Kidney epithelial cell (primary cell): ENCODE measurements around the gene FBXW5. TPM values are rescaled to one million over a fixed set of nuclear protein-coding genes. Genes with fewer than 3 reads are reported as not detected.

Experiments used
- DNase-seq: peaks from one replicate; pipeline ENCODE4 v3.0.0-alpha.2; 2010; ENCODE audit warnings: low read depth
- H3K27me3 ChIP-seq: 2 replicates; pipeline ENCODE4 v1.6.0; 2011; ENCODE audit warnings: low read length; ENCODE audit not compliant: control insufficient read depth, insufficient read depth
- H3K36me3 ChIP-seq: 2 replicates; pipeline ENCODE4 v1.5.1; 2011; ENCODE audit warnings: low read length; ENCODE audit not compliant: control insufficient read depth, insufficient read depth
- H3K4me3 ChIP-seq: 2 replicates; pipeline ENCODE4 v1.5.1; 2011; ENCODE audit warnings: low read depth, mild to moderate bottlenecking, control low read depth, low read length
- total RNA-seq: library from RNA; depleted of rRNA; stranded (reverse); fragments of >200 nt; gene quantifications from 2 replicates; pipeline ENCODE4 v1.2.3, GENCODE V29; 2015
- TF ChIP-seq, protein P1 (sequence below): IDR thresholded peaks from 2 replicates; pipeline ENCODE4 v1.5.1; 2011; ENCODE audit warnings: mild to moderate bottlenecking, moderate library complexity, low read length, control low read depth, inconsistent platforms; ENCODE audit not compliant: insufficient read depth, poor library complexity, severe bottlenecking

FBXW5 gene
- total RNA-seq, 1 donor from 2014 or later = 174 TPM

DNA sequence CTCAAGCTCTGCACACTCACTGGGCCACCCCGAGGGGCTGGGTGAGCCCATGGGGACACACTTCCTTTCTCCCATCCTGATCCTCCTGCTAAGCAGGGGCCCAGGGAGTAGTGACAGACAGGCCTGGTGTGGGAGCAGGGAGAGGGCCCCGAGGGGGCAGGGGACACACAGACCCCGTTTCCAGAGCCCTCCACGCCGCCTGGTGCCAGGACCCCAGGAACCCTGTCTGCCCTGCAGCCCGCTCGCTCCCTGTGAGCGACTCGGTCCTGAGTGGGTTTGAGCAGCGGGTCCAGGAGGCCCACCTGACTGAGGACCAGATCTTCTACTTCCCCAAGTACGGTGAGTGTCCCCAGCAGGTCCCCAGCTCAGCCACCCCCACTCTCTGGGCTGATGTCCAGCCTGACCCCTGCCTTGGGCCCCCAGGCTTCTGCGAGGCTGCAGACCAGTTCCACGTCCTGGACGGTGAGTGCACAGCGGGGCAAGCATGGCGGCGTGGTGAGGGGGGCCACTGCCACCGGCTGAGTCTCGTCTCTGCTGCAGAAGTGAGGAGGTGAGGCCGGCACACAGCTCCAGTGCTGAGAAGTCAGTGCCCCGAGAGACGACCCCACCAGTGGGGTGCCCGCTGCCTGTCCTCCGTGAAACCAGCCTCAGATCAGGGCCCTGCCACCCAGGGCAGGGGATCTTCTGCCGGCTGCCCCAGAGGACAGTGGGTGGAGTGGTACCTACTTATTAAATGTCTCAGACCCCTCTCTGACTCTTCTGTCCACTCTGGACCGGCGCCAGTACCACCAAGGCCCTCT lies 1.9 kb upstream of the FBXW5 start:
- peaks cover 1% of the 10 kb centered on the region for H3K36me3 ChIP-seq
- no peak overlapping the region for H3K4me3 ChIP-seq
- H3K27me3 ChIP-seq = no peaks in the 10 kb centered on the region
- TF ChIP-seq, protein P1, sequence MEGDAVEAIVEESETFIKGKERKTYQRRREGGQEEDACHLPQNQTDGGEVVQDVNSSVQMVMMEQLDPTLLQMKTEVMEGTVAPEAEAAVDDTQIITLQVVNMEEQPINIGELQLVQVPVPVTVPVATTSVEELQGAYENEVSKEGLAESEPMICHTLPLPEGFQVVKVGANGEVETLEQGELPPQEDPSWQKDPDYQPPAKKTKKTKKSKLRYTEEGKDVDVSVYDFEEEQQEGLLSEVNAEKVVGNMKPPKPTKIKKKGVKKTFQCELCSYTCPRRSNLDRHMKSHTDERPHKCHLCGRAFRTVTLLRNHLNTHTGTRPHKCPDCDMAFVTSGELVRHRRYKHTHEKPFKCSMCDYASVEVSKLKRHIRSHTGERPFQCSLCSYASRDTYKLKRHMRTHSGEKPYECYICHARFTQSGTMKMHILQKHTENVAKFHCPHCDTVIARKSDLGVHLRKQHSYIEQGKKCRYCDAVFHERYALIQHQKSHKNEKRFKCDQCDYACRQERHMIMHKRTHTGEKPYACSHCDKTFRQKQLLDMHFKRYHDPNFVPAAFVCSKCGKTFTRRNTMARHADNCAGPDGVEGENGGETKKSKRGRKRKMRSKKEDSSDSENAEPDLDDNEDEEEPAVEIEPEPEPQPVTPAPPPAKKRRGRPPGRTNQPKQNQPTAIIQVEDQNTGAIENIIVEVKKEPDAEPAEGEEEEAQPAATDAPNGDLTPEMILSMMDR = no peak
- no peak for DNase-seq

DNA sequence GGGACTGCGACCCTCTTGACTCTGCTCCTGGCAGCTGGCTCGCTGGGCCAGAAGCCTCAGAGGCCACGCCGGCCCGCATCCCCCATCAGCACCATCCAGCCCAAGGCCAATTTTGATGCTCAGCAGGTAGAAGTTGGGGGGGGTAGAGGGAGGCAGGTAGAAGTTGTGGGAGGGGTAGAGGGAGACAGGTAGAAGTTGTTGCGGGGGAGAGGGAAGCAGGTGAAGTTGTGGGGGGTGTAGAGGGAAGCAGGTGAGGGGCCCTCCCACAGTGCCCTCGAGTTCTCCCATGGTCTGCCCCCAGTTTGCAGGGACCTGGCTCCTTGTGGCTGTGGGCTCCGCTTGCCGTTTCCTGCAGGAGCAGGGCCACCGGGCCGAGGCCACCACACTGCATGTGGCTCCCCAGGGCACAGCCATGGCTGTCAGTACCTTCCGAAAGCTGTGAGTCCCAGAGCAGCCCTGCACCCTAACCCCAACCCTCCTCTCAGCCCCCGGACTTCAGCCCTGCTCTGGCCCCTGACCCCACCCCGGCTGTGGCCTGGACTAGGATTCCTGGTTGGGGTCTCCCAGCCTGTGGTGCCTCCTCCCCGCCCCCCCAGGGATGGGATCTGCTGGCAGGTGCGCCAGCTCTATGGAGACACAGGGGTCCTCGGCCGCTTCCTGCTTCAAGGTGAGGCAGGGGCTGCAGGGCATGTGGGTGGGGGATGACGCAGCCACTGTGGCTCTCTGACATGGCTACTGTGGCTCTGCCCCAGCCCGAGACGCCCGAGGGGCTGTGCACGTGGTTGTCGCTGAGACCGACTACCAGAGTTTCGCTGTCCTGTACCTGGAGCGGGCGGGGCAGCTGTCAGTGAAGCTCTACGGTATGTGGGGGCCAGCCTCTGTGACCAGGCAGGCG lies 1.0 kb upstream of the FBXW5 start:
- no peak for DNase-seq
- TF ChIP-seq, protein P1 = no peak
- Histone ChIP-seq H3K4me3 (no peak overlapping the region), H3K27me3 (no peaks in the 10 kb centered on the region), H3K36me3 (peaks cover 1% of the 10 kb centered on the region)

DNA sequence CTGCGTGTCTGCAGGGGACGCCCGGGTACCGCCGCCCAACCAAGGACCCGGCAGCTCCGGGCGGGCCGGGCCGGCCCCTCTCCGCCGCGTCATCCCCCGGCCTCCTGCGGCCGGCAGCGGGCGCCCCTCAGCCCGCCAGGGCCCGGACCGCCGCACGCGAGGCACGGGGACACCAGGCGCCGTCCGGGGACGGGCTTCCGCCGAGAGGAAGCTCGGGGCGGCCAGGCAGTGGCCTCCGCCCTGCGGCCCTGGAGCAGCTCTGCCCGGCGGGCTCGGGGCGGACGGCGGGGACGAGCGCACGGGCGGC lies 373 bp downstream of the FBXW5 start:
- no peak for DNase-seq

DNA sequence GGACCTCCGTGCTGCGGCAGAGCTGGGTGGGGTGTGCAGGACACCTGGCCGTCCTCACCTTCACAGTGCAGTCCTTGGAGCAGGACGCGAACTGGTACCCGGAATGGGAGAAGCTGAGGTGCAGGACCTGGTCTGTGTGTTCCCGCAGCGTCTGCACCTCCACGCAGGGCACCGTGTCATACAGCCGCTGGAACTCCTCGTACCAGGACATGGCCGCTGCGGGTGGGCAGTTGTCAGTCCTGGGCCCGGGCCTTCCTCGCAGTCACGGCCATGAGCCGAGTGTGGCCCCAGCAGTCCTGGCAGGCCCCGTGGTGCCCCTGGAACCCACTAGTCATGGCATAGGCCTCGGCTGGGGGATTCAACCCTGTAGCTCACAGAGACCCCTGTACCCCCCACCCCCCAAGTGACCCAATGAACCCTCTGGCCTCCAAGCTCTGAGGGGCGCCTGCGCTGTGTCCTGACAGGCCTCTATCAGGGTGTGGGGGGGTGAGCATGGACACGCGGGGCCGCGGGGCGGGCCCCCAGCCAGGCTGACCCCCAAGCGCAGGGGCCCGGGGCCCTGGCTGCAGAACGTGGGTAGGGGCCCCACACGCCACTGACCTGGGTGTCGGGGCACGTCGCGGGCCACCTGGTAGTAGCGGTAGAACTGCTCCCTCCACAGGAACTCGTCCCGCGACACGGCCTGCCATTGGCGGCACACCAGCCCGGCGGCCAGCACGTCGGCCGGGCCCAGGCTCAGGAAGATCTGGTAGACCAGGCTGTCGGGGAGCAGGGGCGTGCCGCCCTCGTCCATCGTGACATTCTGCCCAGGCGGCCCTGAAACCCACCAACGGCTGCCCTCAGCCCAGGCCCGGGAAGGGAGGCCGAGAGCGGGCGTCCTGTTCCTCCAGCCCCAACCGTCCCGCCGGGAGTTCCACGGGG lies 987 bp downstream of the FBXW5 start:
- Histone ChIP-seq H3K27me3 (no peaks in the 10 kb centered on the region), H3K36me3 (peaks cover 1% of the 10 kb centered on the region), H3K4me3 (peak overlapping the region; percentile 92)
- TF ChIP-seq, protein P1 = no peak
- no peak for DNase-seq

More for the DNA sequence above, 373 bp downstream of the FBXW5 start:
- H3K36me3 ChIP-seq = peaks cover 1% of the 10 kb centered on the region
- TF ChIP-seq, protein P1 = no peak
- H3K4me3 ChIP-seq = peak overlapping the region; percentile 92
- no peaks in the 10 kb centered on the region for H3K27me3 ChIP-seq

DNA sequence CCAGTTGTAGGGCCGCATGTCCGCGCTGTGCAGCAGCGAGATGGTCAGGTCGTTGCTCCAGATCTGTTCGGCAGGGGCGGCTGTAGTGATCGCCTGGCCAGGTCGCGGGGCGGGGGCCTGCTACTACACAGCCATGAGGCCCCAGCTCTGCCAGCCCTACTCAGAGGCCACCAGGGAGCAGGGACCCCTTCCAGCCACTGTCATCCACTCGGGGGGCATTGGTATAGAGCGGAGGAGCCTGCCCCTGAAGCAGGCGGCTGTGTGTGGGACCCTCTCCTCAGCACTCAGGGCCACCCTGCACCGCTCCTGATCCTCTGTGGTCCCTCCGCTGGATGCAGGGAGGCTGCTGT lies 1.7 kb downstream of the FBXW5 start:
- TF ChIP-seq, protein P1 = no peak
- Histone ChIP-seq H3K36me3 (peaks cover 1% of the 10 kb centered on the region), H3K4me3 (peak overlapping the region; percentile 92)

More for the DNA sequence above, 1.7 kb downstream of the FBXW5 start:
- no peak for DNase-seq
- no peaks in the 10 kb centered on the region for H3K27me3 ChIP-seq
